ENCODE results near the gene LRRC1.

GRCh38 chr6:53752440-53752839 lies 42.4 kb upstream of the LRRC1 start:
- TF ChIP-seq GATA2 (IDR thresholded peaks at IDR 0.05; ENCODE audit: low read depth, low read length) (no peak), GATA3 (IDR thresholded peaks at IDR 0.05; ENCODE audit: low read depth, low read length) (no peak)
